Myometrial cell (primary cell): ENCODE results near the gene SKI. TPM values are rescaled to one million over a fixed set of nuclear protein-coding genes. Genes with fewer than 3 reads are reported as not detected.

Experiments used
- total RNA-seq: library from RNA; depleted of rRNA; stranded (reverse); fragments of >200 nt; gene quantifications from 2 replicates; pipeline ENCODE4 v1.2.3, GENCODE V29; 2015

SKI gene
- total RNA-seq = 12.9 and 13.3 TPM in 2 replicates

GRCh38 chr1:2228157-2228594, at the start of gene SKI:
Gene SKI, plus strand, starts transcription at chr1:2228319. Its CDS starts 448 bp downstream, at chr1:2228767.

GRCh38 chr1:2194319-2194897, 33.7 kb upstream of the SKI start, which contains the start of gene FAAP20:
Gene FAAP20, minus strand, starts transcription at chr1:2194772. Its CDS starts 23 bp downstream, at chr1:2194749.

Other genes starting within 250 kb of the SKI start
- not detected in 2 replicates for gene CFAP74, start 224.5 kb upstream of the SKI start, total RNA-seq
- gene GABRD, start 209.0 kb upstream of the SKI start, total RNA-seq = not detected in 2 replicates
- 0.86 and 1.4 TPM in 2 replicates for gene PRKCZ, start 177.9 kb upstream of the SKI start, total RNA-seq
- 53.0 and 62.4 TPM in 2 replicates for gene FAAP20, start 33.5 kb upstream of the SKI start, total RNA-seq
- gene MORN1, start 163.2 kb downstream of the SKI start, total RNA-seq = 6.7 and 11.5 TPM in 2 replicates
- 111 and 126 TPM in 2 replicates for gene RER1, start 163.5 kb downstream of the SKI start, total RNA-seq
- 29.4 and 37.9 TPM in 2 replicates for gene PEX10, start 184.2 kb downstream of the SKI start, total RNA-seq
- gene PLCH2, start 248.0 kb downstream of the SKI start, total RNA-seq = not detected in 2 replicates